GM12878 (cell line): ENCODE measurements around the gene LYL1. TPM values are rescaled to one million over a fixed set of nuclear protein-coding genes. Genes with fewer than 3 reads are reported as not detected.

ENCODE experiments used
- CEBPB ChIP-seq, 2 experiments: fragments of 150-350 bp in 1 of 2; IDR thresholded peaks; 2 replicates each; pipeline ENCODE4 v1.6.1; 2012 to 2014; ENCODE audit warnings: low read depth in 2 of 2, low read length in 2 of 2, borderline replicate concordance in 1 of 2, inconsistent platforms in 1 of 2
- EGR1 ChIP-seq, 2 experiments: IDR thresholded peaks; 1 replicate in 1 of 2; 2 replicates in 1 of 2; pipeline ENCODE4 v1.6.1; 2011 to 2012; ENCODE audit warnings: low read depth in 2 of 2, low read length in 2 of 2, borderline replicate concordance in 1 of 2, mild to moderate bottlenecking in 1 of 2, moderate library complexity in 1 of 2
- EZH2 ChIP-seq: IDR thresholded peaks from 2 replicates; pipeline ENCODE4 v1.6.1; 2012; ENCODE audit warnings: low read depth, mild to moderate bottlenecking, control low read depth, inconsistent platforms, low read length, borderline replicate concordance; ENCODE audit not compliant: control insufficient read depth
- HCFC1 ChIP-seq: fragments of 150-350 bp; IDR thresholded peaks from 2 replicates; pipeline ENCODE4 v1.6.1; 2014; ENCODE audit warnings: low read length
- IKZF2 ChIP-seq, 2 experiments: fragments of 450-650 bp; IDR thresholded peaks; 2 replicates each; pipeline ENCODE4 v1.6.1; 2017; ENCODE audit warnings: mild to moderate bottlenecking in 2 of 2, moderate library complexity in 2 of 2
- KLF5 ChIP-seq: fragments of 450-650 bp; IDR thresholded peaks from 2 replicates; pipeline ENCODE4 v1.6.1; 2014; ENCODE audit warnings: mild to moderate bottlenecking; ENCODE audit not compliant: partially characterized antibody
- LARP7 ChIP-seq: fragments of 450-650 bp; IDR thresholded peaks from 2 replicates; pipeline ENCODE4 v1.6.1; 2017; ENCODE audit warnings: mild to moderate bottlenecking
- MTA2 ChIP-seq: fragments of 450-650 bp; IDR thresholded peaks from 2 replicates; pipeline ENCODE4 v1.6.1; 2016; ENCODE audit warnings: low read depth, mild to moderate bottlenecking, moderate library complexity
- NR2C2 ChIP-seq: IDR thresholded peaks from 2 replicates; pipeline ENCODE4 v1.6.1; 2011; ENCODE audit warnings: borderline replicate concordance, low read depth; ENCODE audit not compliant: control insufficient read depth, insufficient read length
- PML ChIP-seq: IDR thresholded peaks from 2 replicates; pipeline ENCODE4 v1.6.1; 2012; ENCODE audit warnings: low read length, inconsistent platforms
- POLR2A ChIP-seq: IDR thresholded peaks from 2 replicates; pipeline ENCODE4 v1.6.1; 2011; ENCODE audit warnings: low read depth, mild to moderate bottlenecking, low read length
- POU2F2 ChIP-seq: IDR thresholded peaks from 3 replicates; pipeline ENCODE4 v1.6.1; 2011; ENCODE audit warnings: low read depth, mild to moderate bottlenecking, low read length, borderline replicate concordance
- RCOR1 ChIP-seq: conservative IDR thresholded peaks from 2 replicates; pipeline ENCODE4 v1.6.1; 2012; ENCODE audit warnings: low read depth, low read length, improper control_type of control experiment
- RELA ChIP-seq: fragments of 450-650 bp; IDR thresholded peaks from 2 replicates; pipeline ENCODE4 v1.8.0; 2014; ENCODE audit warnings: borderline replicate concordance; ENCODE audit not compliant: partially characterized antibody
- SIN3A ChIP-seq: IDR thresholded peaks from 2 replicates; pipeline ENCODE4 v1.6.1; 2012; ENCODE audit warnings: low read depth, low read length, improper control_type of control experiment
- SIX5 ChIP-seq: IDR thresholded peaks from 2 replicates; pipeline ENCODE4 v1.6.1; 2011; ENCODE audit warnings: mild to moderate bottlenecking, low read depth, low read length, moderate library complexity; ENCODE audit not compliant: severe bottlenecking
- SREBF2 ChIP-seq: IDR thresholded peaks from 2 replicates; pipeline ENCODE4 v1.6.1; 2012; ENCODE audit warnings: mild to moderate bottlenecking, low read length
- STAT1 ChIP-seq: fragments of 450-650 bp; conservative IDR thresholded peaks from 2 replicates; pipeline ENCODE4 v1.6.1; 2014; ENCODE audit warnings: antibody characterized with exemption, mild to moderate bottlenecking
- polyA plus RNA-seq, 11 experiments: library from polyadenylated mRNA; depleted of rRNA in 4 of 11; unstranded in 6 of 11; stranded (reverse) in 5 of 11; fragments of >200 nt; fragmentation: Nextera tagmentation in 4 of 11; fragmentation: Illumina TruSeq in 1 of 11; extraction: Ambion mirVana in 4 of 11; extraction: Trizol in 1 of 11; gene quantifications; 1 replicate in 1 of 11; 2 replicates in 10 of 11; pipeline versions ENCODE4 v1.2.1 to v1.2.3, GENCODE V29; 2011 to 2016; ENCODE audit warnings: inconsistent platforms in 2 of 11, missing spikeins in 2 of 11, low read depth in 1 of 11
- total RNA-seq, 4 experiments: library from RNA; depleted of rRNA in 3 of 4; stranded (reverse); fragments of >200 nt in 3 of 4; fragmentation: Illumina TruSeq in 1 of 4; extraction: Trizol in 1 of 4; gene quantifications; 2 replicates each; pipeline versions ENCODE4 v1.2.1 to v1.2.3, GENCODE V29; 2013 to 2021
- TF ChIP-seq, protein P1 (sequence below): IDR thresholded peaks from 2 replicates; pipeline ENCODE4 v1.6.1; 2011; ENCODE audit warnings: low read depth, low read length, improper control_type of control experiment, borderline replicate concordance
- TF ChIP-seq, protein P2 (sequence below), 3 experiments: IDR thresholded peaks in 2 of 3; conservative IDR thresholded peaks in 1 of 3; 2 replicates each; pipeline ENCODE4 v1.5.1; 2011; ENCODE audit warnings: low read depth in 3 of 3, low read length in 3 of 3, mild to moderate bottlenecking in 3 of 3, control low read depth in 2 of 3, moderate library complexity in 2 of 3, inconsistent platforms in 1 of 3, mixed read lengths in 1 of 3; ENCODE audit not compliant: control insufficient read depth in 2 of 3, insufficient read depth in 1 of 3; ENCODE audit errors: extremely low read depth in 1 of 3
- TF ChIP-seq, protein P3 (sequence below): fragments of 450-650 bp; IDR thresholded peaks from 2 replicates; pipeline ENCODE4 v1.6.1; 2014; ENCODE audit warnings: mild to moderate bottlenecking
- TF ChIP-seq, protein P4 (sequence below): IDR thresholded peaks from 2 replicates; pipeline ENCODE4 v1.6.1; 2012; ENCODE audit warnings: low read depth, low read length, improper control_type of control experiment

The LYL1 gene
- total and polyA plus RNA-seq, 10 of the 15 experiments (the other 5 are each of a cell fraction or from before 2014, with no cell fraction given) = 0.10 to 34.8 (median 4.4) TPM

DNA sequence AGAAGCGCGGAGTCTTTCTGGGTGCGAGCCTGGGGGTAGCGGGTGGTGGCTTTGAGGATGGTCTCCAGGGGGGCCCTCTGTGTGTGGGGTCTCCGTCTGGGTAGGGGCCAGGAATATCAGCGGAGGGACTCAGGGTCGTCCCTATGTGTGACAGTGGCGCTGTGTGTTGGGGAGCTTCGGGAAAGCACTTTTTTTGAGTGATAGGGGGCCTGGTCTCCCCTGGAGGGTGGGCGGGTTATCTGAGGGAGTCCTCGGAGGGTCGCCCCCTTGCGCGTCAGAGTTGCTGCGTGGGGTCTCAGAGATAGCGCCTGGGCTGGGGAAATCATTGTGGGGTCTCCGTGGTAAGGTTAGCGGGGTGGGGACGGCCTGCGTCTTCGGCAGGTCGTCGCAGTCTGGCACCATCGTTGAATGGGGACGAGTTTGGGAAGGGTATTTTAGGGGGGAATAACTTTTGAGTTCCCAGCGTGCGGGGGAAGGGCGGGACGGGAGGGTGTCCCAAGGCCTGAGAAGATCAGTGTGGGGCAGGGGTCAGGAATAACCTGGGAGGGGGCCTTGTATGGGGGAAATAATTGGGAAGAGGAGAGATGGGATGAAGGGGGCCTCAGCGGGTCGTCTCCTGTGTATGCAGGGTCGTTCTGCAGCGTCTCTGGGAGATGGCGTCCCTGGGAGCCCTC lies 48.4 kb upstream of the LYL1 start (continued):
- TF ChIP-seq, protein P1, sequence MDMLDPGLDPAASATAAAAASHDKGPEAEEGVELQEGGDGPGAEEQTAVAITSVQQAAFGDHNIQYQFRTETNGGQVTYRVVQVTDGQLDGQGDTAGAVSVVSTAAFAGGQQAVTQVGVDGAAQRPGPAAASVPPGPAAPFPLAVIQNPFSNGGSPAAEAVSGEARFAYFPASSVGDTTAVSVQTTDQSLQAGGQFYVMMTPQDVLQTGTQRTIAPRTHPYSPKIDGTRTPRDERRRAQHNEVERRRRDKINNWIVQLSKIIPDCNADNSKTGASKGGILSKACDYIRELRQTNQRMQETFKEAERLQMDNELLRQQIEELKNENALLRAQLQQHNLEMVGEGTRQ = no peak
- TF ChIP-seq LARP7 = no peak
- TF ChIP-seq POU2F2 = 0 out of 3 replicates have a peak, but pooled peaks have one; percentile 23
- TF ChIP-seq, protein P2, sequence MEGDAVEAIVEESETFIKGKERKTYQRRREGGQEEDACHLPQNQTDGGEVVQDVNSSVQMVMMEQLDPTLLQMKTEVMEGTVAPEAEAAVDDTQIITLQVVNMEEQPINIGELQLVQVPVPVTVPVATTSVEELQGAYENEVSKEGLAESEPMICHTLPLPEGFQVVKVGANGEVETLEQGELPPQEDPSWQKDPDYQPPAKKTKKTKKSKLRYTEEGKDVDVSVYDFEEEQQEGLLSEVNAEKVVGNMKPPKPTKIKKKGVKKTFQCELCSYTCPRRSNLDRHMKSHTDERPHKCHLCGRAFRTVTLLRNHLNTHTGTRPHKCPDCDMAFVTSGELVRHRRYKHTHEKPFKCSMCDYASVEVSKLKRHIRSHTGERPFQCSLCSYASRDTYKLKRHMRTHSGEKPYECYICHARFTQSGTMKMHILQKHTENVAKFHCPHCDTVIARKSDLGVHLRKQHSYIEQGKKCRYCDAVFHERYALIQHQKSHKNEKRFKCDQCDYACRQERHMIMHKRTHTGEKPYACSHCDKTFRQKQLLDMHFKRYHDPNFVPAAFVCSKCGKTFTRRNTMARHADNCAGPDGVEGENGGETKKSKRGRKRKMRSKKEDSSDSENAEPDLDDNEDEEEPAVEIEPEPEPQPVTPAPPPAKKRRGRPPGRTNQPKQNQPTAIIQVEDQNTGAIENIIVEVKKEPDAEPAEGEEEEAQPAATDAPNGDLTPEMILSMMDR (IDR thresholded peaks at IDR 0.05 in 2 of 3, conservative IDR thresholded peaks at IDR 0.05 in 1 of 3; ENCODE audit: control insufficient read depth in 2 of 3, extremely low read depth in 1 of 3, insufficient read depth in 1 of 3, low read depth in 3 of 3, low read length in 3 of 3) = no peak
- no peak for TF ChIP-seq MTA2
- no peak for TF ChIP-seq RCOR1
- TF ChIP-seq RELA = peak; percentile 18
- TF ChIP-seq SREBF2 = no peak
- TF ChIP-seq, protein P3, sequence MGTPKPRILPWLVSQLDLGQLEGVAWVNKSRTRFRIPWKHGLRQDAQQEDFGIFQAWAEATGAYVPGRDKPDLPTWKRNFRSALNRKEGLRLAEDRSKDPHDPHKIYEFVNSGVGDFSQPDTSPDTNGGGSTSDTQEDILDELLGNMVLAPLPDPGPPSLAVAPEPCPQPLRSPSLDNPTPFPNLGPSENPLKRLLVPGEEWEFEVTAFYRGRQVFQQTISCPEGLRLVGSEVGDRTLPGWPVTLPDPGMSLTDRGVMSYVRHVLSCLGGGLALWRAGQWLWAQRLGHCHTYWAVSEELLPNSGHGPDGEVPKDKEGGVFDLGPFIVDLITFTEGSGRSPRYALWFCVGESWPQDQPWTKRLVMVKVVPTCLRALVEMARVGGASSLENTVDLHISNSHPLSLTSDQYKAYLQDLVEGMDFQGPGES = no peak
- no peak for TF ChIP-seq IKZF2 (IDR thresholded peaks at IDR 0.05)
- no peak for TF ChIP-seq STAT1
- no peak for TF ChIP-seq NR2C2
- no peak for TF ChIP-seq EGR1 (IDR thresholded peaks at IDR 0.05; ENCODE audit: borderline replicate concordance in 1 of 2, low read depth in 2 of 2, low read length in 2 of 2)
- no peak for TF ChIP-seq SIX5
- TF ChIP-seq, protein P4, sequence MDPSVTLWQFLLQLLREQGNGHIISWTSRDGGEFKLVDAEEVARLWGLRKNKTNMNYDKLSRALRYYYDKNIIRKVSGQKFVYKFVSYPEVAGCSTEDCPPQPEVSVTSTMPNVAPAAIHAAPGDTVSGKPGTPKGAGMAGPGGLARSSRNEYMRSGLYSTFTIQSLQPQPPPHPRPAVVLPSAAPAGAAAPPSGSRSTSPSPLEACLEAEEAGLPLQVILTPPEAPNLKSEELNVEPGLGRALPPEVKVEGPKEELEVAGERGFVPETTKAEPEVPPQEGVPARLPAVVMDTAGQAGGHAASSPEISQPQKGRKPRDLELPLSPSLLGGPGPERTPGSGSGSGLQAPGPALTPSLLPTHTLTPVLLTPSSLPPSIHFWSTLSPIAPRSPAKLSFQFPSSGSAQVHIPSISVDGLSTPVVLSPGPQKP = no peak
- no peak for TF ChIP-seq KLF5
- no peak for TF ChIP-seq EZH2
- TF ChIP-seq CEBPB (IDR thresholded peaks at IDR 0.05; ENCODE audit: borderline replicate concordance in 1 of 2, low read depth in 2 of 2, low read length in 2 of 2) = no peak
- peak; percentile 56; the same call in 1 of the 2 replicates for TF ChIP-seq POLR2A
- no peak for TF ChIP-seq HCFC1
- no peak for TF ChIP-seq PML
- 0 out of 2 replicates have a peak, but pooled peaks have one; percentile 1 for TF ChIP-seq SIN3A
